ENCODE results near the gene WDR54.
"Not testable (repeated sequence)": the region's sequence is repeated elsewhere in the genome, so short reads cannot be mapped to it uniquely, and the experiment has no call there.

Gene WDR54

GRCh38 chr2:74458132-74458937 lies 36.8 kb downstream of the WDR54 start, which contains the start of gene WBP1:
TSS of gene WBP1 (plus strand) at chr2:74458438. CDS start at chr2:74458603, 165 bp downstream.
- DNase-seq, result peak; percentile 99

- no peak for DNase-seq
These were observed 37.4 kb downstream of the WDR54 start for GRCh38 chr2:74458938-74459363.

GRCh38 chr2:74459503-74460118 lies 38.1 kb downstream of the WDR54 start:
- not testable (repeated sequence) for DNase-seq

GRCh38 chr2:74460187-74460586 lies 38.7 kb downstream of the WDR54 start:
- not testable (repeated sequence) for DNase-seq

- DNase-seq, result no peak
These were observed 39.9 kb downstream of the WDR54 start for GRCh38 chr2:74461187-74462053.

- DNase-seq, result no peak
These were observed 40.7 kb downstream of the WDR54 start for GRCh38 chr2:74462054-74462785.

GRCh38 chr2:74462786-74463105 lies 41.2 kb downstream of the WDR54 start:
- DNase-seq, result no peak

GRCh38 chr2:74464406-74464805 lies 42.9 kb downstream of the WDR54 start:
- DNase-seq, result no peak

GRCh38 chr2:74470742-74471141 lies 49.2 kb downstream of the WDR54 start:
- not testable (repeated sequence) for DNase-seq

GRCh38 chr2:74471332-74472065 lies 50.0 kb downstream of the WDR54 start:
- DNase-seq, result no peak

GRCh38 chr2:74472086-74472944 lies 50.8 kb downstream of the WDR54 start, which contains the start of gene MRPL53:
TSS of gene MRPL53 (minus strand) at chr2:74472680. CDS start at chr2:74472660, 20 bp downstream.
- peak; percentile 94 for DNase-seq

GRCh38 chr2:74472945-74473258 lies 51.4 kb downstream of the WDR54 start:
- DNase-seq, result no peak

- no peak for DNase-seq
These were observed 53.0 kb downstream of the WDR54 start for GRCh38 chr2:74474481-74474880.

- DNase-seq, result no peak
These were observed 53.4 kb downstream of the WDR54 start for GRCh38 chr2:74474899-74475298.

All from effector CD8-positive, alpha-beta T cell (primary cell).